ENCODE measurements around the gene TMEM135. TPM values are rescaled to one million over a fixed set of nuclear protein-coding genes. Genes with fewer than 3 reads are reported as not detected.
A peak's percentile ranks its signal among the peaks of the same experiment; 100 is the strongest.

TMEM135 gene
- total RNA-seq, 1 donor = 30.0 TPM

GRCh38 chr11:87301785-87302540, 264.2 kb downstream of the TMEM135 start:
- TF ChIP-seq, protein P1, sequence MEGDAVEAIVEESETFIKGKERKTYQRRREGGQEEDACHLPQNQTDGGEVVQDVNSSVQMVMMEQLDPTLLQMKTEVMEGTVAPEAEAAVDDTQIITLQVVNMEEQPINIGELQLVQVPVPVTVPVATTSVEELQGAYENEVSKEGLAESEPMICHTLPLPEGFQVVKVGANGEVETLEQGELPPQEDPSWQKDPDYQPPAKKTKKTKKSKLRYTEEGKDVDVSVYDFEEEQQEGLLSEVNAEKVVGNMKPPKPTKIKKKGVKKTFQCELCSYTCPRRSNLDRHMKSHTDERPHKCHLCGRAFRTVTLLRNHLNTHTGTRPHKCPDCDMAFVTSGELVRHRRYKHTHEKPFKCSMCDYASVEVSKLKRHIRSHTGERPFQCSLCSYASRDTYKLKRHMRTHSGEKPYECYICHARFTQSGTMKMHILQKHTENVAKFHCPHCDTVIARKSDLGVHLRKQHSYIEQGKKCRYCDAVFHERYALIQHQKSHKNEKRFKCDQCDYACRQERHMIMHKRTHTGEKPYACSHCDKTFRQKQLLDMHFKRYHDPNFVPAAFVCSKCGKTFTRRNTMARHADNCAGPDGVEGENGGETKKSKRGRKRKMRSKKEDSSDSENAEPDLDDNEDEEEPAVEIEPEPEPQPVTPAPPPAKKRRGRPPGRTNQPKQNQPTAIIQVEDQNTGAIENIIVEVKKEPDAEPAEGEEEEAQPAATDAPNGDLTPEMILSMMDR (IDR thresholded peaks at IDR 0.05; ENCODE audit: insufficient read depth, low read length) = no peak
- DNase-seq (ENCODE audit: low read depth) = no peak
- H3K4me3 ChIP-seq (ENCODE audit: low read depth, low read length) = no peak overlapping the region

DNA sequence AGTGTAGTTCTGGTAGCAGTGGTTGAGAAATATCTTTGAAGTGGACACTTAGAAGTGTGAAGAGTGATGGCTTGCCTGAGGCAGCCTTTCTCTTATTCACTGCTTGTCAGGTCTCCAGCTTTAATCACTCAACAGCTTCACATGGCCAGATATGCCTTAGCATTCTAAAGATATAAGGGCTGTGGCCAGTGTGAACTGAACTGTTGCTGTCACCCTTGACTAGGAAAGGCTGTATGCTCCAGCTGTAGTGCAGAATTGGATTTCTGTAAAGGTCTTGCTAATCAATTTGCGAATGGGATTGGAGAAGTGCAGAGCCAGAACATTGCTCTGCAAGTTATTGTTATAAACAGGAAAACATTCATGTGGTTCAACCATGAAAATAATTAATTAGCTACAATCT, 266.7 kb downstream of the TMEM135 start:
- no peak overlapping the region for H3K4me3 ChIP-seq (ENCODE audit: low read depth, low read length)
- TF ChIP-seq, protein P1 (IDR thresholded peaks at IDR 0.05; ENCODE audit: insufficient read depth, low read length) = no peak
- DNase-seq (ENCODE audit: low read depth) = no peak

DNA sequence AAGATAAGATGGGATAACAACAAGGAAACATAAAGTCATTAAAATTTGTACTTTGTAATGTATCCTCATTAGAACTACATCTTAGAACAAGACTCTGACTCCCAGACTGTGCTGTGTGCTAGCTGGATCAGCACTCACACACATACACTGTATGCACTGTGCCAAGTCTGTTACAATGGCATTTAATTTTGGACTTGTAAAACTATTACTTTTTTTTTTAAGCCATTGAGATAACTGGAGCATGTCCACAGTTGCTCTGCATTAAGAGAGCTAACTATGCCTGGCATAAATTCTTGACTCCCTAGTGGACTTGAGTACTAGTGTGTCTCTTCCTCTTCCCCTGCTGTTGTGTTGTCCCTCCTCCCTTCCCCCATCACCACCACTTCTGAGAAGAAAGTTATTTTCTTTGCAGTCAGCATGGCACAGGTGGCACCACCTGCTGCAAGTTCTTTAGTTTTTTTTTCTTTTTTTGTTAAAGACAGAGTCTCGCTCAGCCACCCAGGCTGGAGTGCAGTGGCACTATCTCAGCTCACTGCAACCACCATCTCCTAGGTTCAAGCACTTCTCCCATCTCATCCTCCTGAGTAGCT, 268.6 kb downstream of the TMEM135 start:
- TF ChIP-seq, protein P1 (IDR thresholded peaks at IDR 0.05; ENCODE audit: insufficient read depth, low read length) = no peak
- H3K4me3 ChIP-seq (ENCODE audit: low read depth, low read length) = no peak overlapping the region
- DNase-seq (ENCODE audit: low read depth) = peak; percentile 54

DNA sequence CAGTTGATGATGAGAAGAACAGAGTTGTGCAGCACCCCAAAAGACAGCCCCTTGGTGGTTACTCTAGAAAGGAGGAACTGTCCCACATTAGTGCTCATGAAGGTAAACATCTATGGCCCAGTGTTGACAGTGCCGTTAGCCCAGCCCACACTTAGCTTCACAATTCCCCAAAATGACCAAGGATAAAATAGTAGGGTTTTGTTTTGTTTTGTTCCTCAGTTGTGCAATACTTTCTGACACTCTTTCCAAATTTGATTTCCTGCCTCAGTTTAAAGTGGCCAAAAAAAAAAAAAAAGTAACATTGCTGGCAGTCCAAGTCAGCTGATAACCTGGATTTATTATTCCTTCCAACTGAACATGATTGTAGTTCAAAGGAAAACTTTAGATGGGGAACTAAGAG, 269.4 kb downstream of the TMEM135 start:
- DNase-seq (ENCODE audit: low read depth) = peak; percentile 56
- no peak overlapping the region for H3K4me3 ChIP-seq (ENCODE audit: low read depth, low read length)
- TF ChIP-seq, protein P1 (IDR thresholded peaks at IDR 0.05; ENCODE audit: insufficient read depth, low read length) = no peak

- no peak for DNase-seq (ENCODE audit: low read depth)
- H3K4me3 ChIP-seq (ENCODE audit: low read depth, low read length) = no peak overlapping the region
- TF ChIP-seq, protein P1 (IDR thresholded peaks at IDR 0.05; ENCODE audit: insufficient read depth, low read length) = no peak
Observed at GRCh38 chr11:87315229-87315628, 277.5 kb downstream of the TMEM135 start.

- H3K4me3 ChIP-seq (ENCODE audit: low read depth, low read length) = no peak overlapping the region
- TF ChIP-seq, protein P1 (IDR thresholded peaks at IDR 0.05; ENCODE audit: insufficient read depth, low read length) = no peak
- DNase-seq (ENCODE audit: low read depth) = no peak
Observed at GRCh38 chr11:87316491-87316890, 278.8 kb downstream of the TMEM135 start.

Data from fibroblast of the aortic adventitia (primary cell).